MCF 10A (cell line): ENCODE data around the gene KRTAP1-4. TPM values are rescaled to one million over a fixed set of nuclear protein-coding genes. Genes with fewer than 3 reads are reported as not detected.

Experiments
- BruUV-seq: library from RNA; stranded (reverse); fragments of 400-500 nt; replicated peaks from 2 replicates; lab custom pipeline; 2021; lab: Mats Ljungman, UMichigan
- CTCF ChIA-PET: fragments of 300-600 bp; sonication (Branson Sonifier 250); formaldehyde crosslinking; extraction: SDS; loops from one replicate; lab custom pipeline; 2021; ENCODE audit warnings: antibody characterized with exemption, inconsistent platforms; lab: Yijun Ruan, JAX
- POLR2A ChIA-PET: fragments of 300-600, 350-650 bp; sonication (Branson Sonifier 250); formaldehyde crosslinking; extraction: SDS; loops from one replicate; lab custom pipeline; 2020; ENCODE audit warnings: antibody characterized with exemption, inconsistent platforms; lab: Yijun Ruan, JAX
- DNase-seq: peaks from one replicate; pipeline ENCODE4 v3.0.0-alpha.2; 2018; ENCODE audit not compliant: unreplicated experiment
- H3K27ac Mint-ChIP-seq: one replicate; pipeline ENCODE4 v1.8.0; 2022; ENCODE audit warnings: mild to moderate bottlenecking, low read depth, mixed read lengths; ENCODE audit not compliant: unreplicated experiment
- H3K27me3 Mint-ChIP-seq: one replicate; pipeline ENCODE4 v1.8.0; 2022; ENCODE audit warnings: mixed read lengths; ENCODE audit not compliant: insufficient read depth, unreplicated experiment
- H3K36me3 Mint-ChIP-seq: one replicate; pipeline ENCODE4 v1.8.0; 2022; ENCODE audit warnings: mild to moderate bottlenecking, moderate library complexity, mixed read lengths; ENCODE audit not compliant: insufficient read depth, unreplicated experiment
- H3K4me1 Mint-ChIP-seq: one replicate; pipeline ENCODE4 v1.8.0; 2022; ENCODE audit warnings: mixed read lengths; ENCODE audit not compliant: insufficient read depth, unreplicated experiment
- H3K4me3 Mint-ChIP-seq: one replicate; pipeline ENCODE4 v1.8.0; 2022; ENCODE audit warnings: mild to moderate bottlenecking, moderate library complexity, mixed read lengths; ENCODE audit not compliant: unreplicated experiment
- H3K9me3 Mint-ChIP-seq: one replicate; pipeline ENCODE4 v1.8.0; 2022; ENCODE audit warnings: mixed read lengths; ENCODE audit not compliant: unreplicated experiment
- intact Hi-C: fragments of 100-400 bp; cut with micrococcal nuclease; formaldehyde crosslinking; loops from 2 replicates; pipeline ENCODE4 v1.14.1; 2022
- total RNA-seq: library from RNA; stranded (reverse); gene quantifications from 2 replicates; pipeline ENCODE4 v1.2.3, GENCODE V29; 2022
- TF ChIP-seq, protein P1 (sequence below): fragments of 200-600 bp; IDR thresholded peaks from one replicate; pipeline ENCODE4 v1.8.0; 2022; ENCODE audit warnings: antibody characterized with exemption, mild to moderate bottlenecking; ENCODE audit not compliant: unreplicated experiment

KRTAP1-4 gene
- total RNA-seq, 1 experiment from 2014 or later = not detected

DNA sequence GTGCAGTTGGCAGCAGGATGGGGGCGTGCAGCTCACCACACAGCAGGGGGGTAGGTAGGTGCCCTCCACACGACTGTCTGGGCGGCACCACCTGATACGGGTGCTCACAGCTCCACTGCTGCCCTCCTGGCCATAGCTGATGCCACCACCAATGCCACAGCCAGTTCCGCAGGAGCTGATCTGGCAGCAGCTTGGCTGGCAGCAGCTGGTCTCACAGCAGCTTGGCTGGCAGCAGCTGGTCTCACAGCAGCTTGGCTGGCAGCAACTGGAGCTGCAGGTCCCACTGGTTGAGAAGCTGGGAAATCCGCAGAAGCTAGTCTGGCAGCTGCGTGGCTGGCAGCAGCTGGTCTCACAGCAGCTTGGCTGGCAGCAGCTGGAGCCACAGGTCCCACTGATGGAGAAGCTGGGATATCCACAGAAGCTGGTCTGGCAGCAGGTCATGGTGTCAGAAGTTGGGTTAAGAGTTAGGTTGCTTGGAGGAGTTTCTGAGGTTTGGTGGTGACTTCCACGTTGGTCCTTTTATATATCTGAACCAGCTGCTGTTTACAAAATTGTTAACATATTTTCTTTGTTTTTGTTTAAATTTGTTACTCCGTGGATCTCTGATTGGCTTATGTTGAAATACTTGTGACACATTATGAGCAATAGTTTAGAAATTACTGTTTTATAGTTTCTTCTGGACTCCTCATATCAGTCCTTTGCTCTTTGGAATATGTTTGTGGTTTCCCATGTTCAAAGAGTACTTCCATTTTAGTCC is 3.1 kb downstream of the KRTAP1-4 start, which contains the start of gene KRTAP1-5:
Gene KRTAP1-5, minus strand, starts transcription at position 494 of the 757 bp plus-strand sequence. Its CDS starts 53 bp downstream, at position 441.
- peak within 1 kb of the TSS; percentile 14 for H3K27ac Mint-ChIP-seq
- DNase-seq = peak; percentile 38
- TF ChIP-seq, protein P1, sequence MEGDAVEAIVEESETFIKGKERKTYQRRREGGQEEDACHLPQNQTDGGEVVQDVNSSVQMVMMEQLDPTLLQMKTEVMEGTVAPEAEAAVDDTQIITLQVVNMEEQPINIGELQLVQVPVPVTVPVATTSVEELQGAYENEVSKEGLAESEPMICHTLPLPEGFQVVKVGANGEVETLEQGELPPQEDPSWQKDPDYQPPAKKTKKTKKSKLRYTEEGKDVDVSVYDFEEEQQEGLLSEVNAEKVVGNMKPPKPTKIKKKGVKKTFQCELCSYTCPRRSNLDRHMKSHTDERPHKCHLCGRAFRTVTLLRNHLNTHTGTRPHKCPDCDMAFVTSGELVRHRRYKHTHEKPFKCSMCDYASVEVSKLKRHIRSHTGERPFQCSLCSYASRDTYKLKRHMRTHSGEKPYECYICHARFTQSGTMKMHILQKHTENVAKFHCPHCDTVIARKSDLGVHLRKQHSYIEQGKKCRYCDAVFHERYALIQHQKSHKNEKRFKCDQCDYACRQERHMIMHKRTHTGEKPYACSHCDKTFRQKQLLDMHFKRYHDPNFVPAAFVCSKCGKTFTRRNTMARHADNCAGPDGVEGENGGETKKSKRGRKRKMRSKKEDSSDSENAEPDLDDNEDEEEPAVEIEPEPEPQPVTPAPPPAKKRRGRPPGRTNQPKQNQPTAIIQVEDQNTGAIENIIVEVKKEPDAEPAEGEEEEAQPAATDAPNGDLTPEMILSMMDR = no peak
- BruUV-seq = no TSS peak
- H3K4me3 Mint-ChIP-seq = no peak within 1 kb of the TSS
- H3K9me3 Mint-ChIP-seq = no peaks in the 10 kb centered on the region
- no peaks in the 10 kb centered on the region for H3K4me1 Mint-ChIP-seq
- ChIA-PET CTCF (interaction anchor here (0.6 kb wide), 1 partner anchor 329 kb away, joined by 3 read pairs; no protein-coding TSS in a partner anchor), POLR2A (interaction anchor here (0.6 kb wide), 1 partner anchor 370 kb away, joined by 3 read pairs; no protein-coding TSS in a partner anchor)
- intact Hi-C loops = no loop called here
- no peaks in the 10 kb centered on the region for H3K27me3 Mint-ChIP-seq
- H3K36me3 Mint-ChIP-seq = no peaks in the 10 kb centered on the region

DNA sequence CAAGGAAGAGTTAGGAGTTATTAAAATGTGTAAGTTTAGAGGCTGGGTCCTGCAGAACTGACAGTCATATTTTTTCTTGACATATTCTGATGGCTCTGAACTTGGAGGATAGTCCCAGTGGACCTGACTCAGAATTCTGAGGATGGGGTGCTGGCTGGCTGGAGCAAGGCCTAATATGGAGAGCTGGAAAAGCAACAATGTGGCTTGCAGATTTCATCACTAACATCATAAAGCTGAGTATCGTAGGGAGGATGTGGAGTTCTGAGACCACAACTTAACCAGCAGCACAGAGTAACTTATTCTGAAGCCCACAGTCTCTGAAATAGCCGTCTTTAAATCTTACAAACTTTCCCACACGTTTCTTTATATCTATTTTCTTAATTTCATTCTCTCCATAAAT is 5.3 kb downstream of the KRTAP1-4 start:
- no peaks in the 10 kb centered on the region for H3K4me1 Mint-ChIP-seq
- intact Hi-C loops = no loop called here
- no peak overlapping the region for H3K27ac Mint-ChIP-seq
- BruUV-seq = no TSS peak
- H3K27me3 Mint-ChIP-seq = no peaks in the 10 kb centered on the region
- ChIA-PET CTCF (no interaction called here), POLR2A (no interaction called here)
- H3K36me3 Mint-ChIP-seq = no peaks in the 10 kb centered on the region
- DNase-seq = no peak
- H3K4me3 Mint-ChIP-seq = no peak overlapping the region
- no peaks in the 10 kb centered on the region for H3K9me3 Mint-ChIP-seq
- TF ChIP-seq, protein P1 = no peak

DNA sequence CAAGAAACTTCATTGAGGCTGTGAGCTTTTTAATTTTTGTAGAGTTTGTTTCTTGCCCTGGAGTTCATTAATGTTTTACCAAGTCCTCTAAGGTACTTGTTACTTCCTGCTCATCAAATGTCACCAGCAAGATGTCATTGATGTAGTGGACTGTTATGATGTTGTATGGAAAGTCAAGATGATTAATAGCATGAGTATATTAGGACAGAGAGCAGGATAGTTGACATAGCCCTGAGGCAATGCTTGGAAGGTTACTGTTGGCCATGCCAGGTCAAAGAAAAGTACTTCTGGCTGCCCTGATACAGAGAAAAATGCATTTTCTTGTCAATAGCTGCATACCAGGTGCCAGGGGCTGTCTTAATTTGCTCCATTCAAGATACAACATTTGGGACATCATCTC is 9.7 kb downstream of the KRTAP1-4 start:
- no peak for DNase-seq
- intact Hi-C loops = no loop called here
- no TSS peak for BruUV-seq
- TF ChIP-seq, protein P1 = no peak
- ChIA-PET CTCF (no interaction called here), POLR2A (no interaction called here)
- Mint-ChIP-seq H3K4me3 (no peak overlapping the region), H3K27me3 (no peaks in the 10 kb centered on the region), H3K4me1 (no peaks in the 10 kb centered on the region), H3K36me3 (no peaks in the 10 kb centered on the region), H3K27ac (no peak overlapping the region), H3K9me3 (no peaks in the 10 kb centered on the region)

DNA sequence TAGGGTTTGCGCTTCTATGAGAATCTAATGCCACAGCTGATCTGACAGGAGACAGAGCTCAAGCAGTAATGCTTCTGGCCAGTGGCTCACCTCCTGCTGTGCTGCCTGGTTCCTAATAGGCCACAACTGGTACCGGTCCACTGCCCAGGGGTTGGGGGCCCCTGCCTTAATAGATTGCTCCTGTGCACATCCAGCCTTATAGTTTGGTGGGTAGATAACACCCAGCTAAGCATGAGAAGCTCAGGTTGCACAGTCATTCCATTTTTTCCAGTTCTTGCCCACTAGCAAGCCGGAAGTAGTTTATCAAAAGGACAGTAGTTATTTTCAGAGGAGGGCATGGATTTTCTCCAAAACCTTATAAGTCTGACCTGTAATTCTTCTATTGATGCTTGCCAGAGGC is 10.6 kb downstream of the KRTAP1-4 start:
- Mint-ChIP-seq H3K36me3 (no peaks in the 10 kb centered on the region), H3K9me3 (no peaks in the 10 kb centered on the region), H3K4me3 (no peak overlapping the region), H3K27ac (no peak overlapping the region), H3K4me1 (no peaks in the 10 kb centered on the region), H3K27me3 (no peaks in the 10 kb centered on the region)
- CTCF ChIA-PET = interaction anchor here (0.6 to 0.8 kb wide), 2 partner anchors 113 to 203 kb away, joined by 3 read pairs; no protein-coding TSS in a partner anchor
- POLR2A ChIA-PET = no interaction called here
- intact Hi-C loops = no loop called here
- BruUV-seq = no TSS peak
- no peak for DNase-seq
- TF ChIP-seq, protein P1 = no peak
